NT2/D1 (cell line): ENCODE results near the gene LACTB.

Experiments
- DNase-seq: peaks from one replicate; pipeline ENCODE4 v3.0.0-alpha.2; 2011; ENCODE audit warnings: low read depth, low spot score
- H3K27me3 ChIP-seq: 2 replicates; pipeline ENCODE4 v1.6.0; 2011; ENCODE audit warnings: mild to moderate bottlenecking; ENCODE audit not compliant: insufficient read length, insufficient read depth
- H3K36me3 ChIP-seq: 2 replicates; pipeline ENCODE4 v1.6.1; 2011; ENCODE audit warnings: mild to moderate bottlenecking, low read length, mixed read lengths; ENCODE audit not compliant: insufficient read depth, insufficient read length
- H3K4me1 ChIP-seq: 2 replicates; pipeline ENCODE4 v1.5.1; 2011; ENCODE audit not compliant: insufficient read depth, insufficient read length
- H3K4me3 ChIP-seq: 2 replicates; pipeline ENCODE4 v1.5.1; 2011; ENCODE audit warnings: low read depth; ENCODE audit not compliant: insufficient read length
- H3K9ac ChIP-seq: 2 replicates; pipeline ENCODE4 v1.6.0; 2011; ENCODE audit warnings: low read depth; ENCODE audit not compliant: insufficient read length
- H3K9me3 ChIP-seq: 2 replicates; pipeline ENCODE4 v1.5.1; 2011; ENCODE audit warnings: mild to moderate bottlenecking, low read length; ENCODE audit not compliant: insufficient read depth
- SUZ12 ChIP-seq: IDR thresholded peaks from 2 replicates; pipeline ENCODE4 v1.6.1; 2011; ENCODE audit not compliant: insufficient read length, insufficient read depth; ENCODE audit errors: extremely low read depth
- YY1 ChIP-seq: IDR thresholded peaks from 2 replicates; pipeline ENCODE4 v1.6.1; 2011; ENCODE audit not compliant: insufficient read length, insufficient read depth
- ZNF274 ChIP-seq: IDR thresholded peaks from 2 replicates; pipeline ENCODE4 v1.6.1; 2011; ENCODE audit warnings: mild to moderate bottlenecking, low read depth, low read length

LACTB gene

DNA sequence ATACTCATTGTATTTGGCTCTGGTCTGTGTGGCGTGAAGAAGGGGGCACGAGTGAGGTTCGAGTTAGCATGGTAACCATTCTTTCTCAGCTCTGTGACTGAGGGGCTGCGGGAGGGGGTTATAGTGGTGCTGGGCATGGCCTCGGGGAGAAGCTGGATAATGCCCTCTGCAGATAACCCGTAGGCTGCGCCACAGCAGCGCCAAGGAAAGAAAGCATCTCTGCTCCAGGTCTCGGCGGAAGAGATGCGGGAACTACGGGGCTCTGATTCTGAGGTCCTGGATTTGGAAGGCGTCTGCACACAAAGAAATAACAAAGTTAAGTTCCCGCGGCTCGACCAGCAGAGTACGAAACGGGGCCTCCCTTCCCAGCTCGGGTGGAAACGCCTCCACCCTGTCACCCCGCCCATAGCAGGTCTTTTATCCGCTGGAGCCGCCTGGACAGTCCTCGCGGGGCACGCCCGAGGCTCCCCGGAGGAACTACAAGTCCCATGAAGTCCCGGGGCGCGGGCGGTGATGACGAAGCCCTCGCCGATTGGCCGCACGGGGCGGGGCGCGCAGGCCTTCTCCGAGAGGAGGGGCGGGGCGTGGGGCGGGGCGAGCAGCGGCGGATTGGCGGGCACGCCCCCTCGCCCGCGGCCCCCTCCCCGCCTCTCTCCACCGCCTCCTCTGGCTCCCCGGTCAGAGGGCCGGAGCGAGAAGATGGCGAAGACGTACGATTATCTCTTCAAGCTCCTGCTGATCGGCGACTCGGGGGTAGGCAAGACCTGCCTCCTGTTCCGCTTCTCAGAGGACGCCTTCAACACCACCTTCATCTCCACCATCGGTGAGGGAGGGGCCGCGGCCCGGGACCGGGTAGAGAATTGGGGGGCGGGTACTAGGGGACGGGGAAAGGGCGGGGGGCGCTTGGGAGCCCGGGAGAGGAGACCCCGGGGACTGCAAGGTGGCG, 67.5 kb downstream of the LACTB start, which contains the start of gene RAB8B:
Gene RAB8B (plus strand): TSS at position 681 of the 946 bp plus-strand sequence. CDS start 19 bp downstream, at position 700.
- Histone ChIP-seq H3K4me1 (no peaks in the 10 kb centered on the region), H3K9me3 (no peaks in the 10 kb centered on the region), H3K9ac (peak within 1 kb of the TSS; percentile 84), H3K36me3 (no peaks in the 10 kb centered on the region), H3K27me3 (peaks cover 25% of the 10 kb centered on the region), H3K4me3 (peak within 1 kb of the TSS; percentile 63)
- peak; percentile 95 for DNase-seq
- TF ChIP-seq ZNF274 (no peak), SUZ12 (no peak), YY1 (no peak)

GRCh38 chr15:63189941-63190768, 68.5 kb downstream of the LACTB start:
- Histone ChIP-seq H3K9me3 (no peaks in the 10 kb centered on the region), H3K27me3 (peaks cover 25% of the 10 kb centered on the region), H3K4me1 (no peaks in the 10 kb centered on the region), H3K9ac (peak overlapping the region; percentile 71), H3K4me3 (peak overlapping the region; percentile 63), H3K36me3 (no peaks in the 10 kb centered on the region)
- no peak for DNase-seq
- TF ChIP-seq YY1 (no peak), SUZ12 (no peak), ZNF274 (no peak)

DNA sequence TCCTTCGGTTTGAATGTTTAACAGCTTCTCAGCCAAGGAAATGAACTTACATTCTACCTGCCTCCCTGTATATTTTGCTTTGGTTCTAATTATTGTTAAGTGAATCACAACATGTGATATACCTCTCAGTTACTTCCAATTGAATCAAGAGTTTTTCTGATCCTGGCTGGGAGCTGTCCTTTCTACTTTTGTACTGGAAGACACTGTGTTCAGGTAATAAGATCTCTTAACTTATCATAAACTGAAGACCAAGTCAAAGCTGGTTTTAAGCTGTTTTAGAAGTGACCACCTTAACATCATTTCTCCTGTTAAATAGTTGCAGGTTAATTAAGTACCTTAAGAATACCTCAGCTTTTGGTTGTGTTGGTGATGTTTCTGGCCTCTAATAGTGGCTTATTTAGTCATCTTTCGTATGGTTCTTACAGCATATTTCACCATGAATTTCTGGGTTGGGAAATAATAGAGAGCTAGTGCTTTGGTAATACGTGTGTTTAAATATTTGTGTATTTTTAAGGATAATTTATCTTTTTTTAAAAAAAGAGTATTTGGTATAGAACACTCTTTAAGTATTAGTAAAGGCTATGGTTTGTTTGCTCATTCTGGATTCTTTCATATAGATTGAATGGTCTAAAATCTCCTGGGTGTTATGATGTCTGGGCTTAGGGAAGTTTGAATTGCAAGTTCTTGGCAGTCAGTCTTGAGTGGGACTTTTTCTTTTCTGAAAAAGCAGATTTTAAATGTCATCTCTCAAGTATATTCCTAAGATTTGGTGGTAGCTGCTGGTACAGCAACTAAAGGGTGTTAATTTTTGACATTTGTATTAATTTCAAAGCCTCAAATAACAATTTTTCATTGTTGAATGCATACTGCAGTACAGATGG, 69.3 kb downstream of the LACTB start:
- Histone ChIP-seq H3K4me1 (no peaks in the 10 kb centered on the region), H3K9ac (no peak overlapping the region), H3K9me3 (no peaks in the 10 kb centered on the region), H3K36me3 (no peaks in the 10 kb centered on the region), H3K4me3 (peak overlapping the region; percentile 63), H3K27me3 (peaks cover 25% of the 10 kb centered on the region)
- TF ChIP-seq SUZ12, result no peak
- TF ChIP-seq ZNF274, result no peak
- no peak for DNase-seq
